HepG2 (cell line): ENCODE data around the gene MGST2. TPM values are rescaled to one million over a fixed set of nuclear protein-coding genes. Genes with fewer than 3 reads are reported as not detected.

Experiments used
- ADNP ChIP-seq: sonication (generic); formaldehyde crosslinking; IDR thresholded peaks from 2 replicates; pipeline ENCODE4 v1.4.0; 2020; ENCODE audit warnings: missing genetic modification reagents
- ATF7-NPFF ChIP-seq: sonication (generic); formaldehyde crosslinking; IDR thresholded peaks from 2 replicates; pipeline ENCODE4 v1.8.1; 2023; ENCODE audit warnings: mild to moderate bottlenecking, low read depth, missing genetic modification reagents, moderate library complexity
- BORCS8-MEF2B ChIP-seq: sonication (generic); formaldehyde crosslinking; IDR thresholded peaks from 2 replicates; pipeline ENCODE4 v1.8.0; 2022; ENCODE audit warnings: mild to moderate bottlenecking, missing genetic modification reagents
- CEBPG ChIP-seq: IDR thresholded peaks from 2 replicates; pipeline ENCODE4 v1.6.1; 2016
- FOXA1 ChIP-seq, 2 experiments: fragments of 450-650 bp in 1 of 2; sonication (generic) in 1 of 2; formaldehyde crosslinking in 1 of 2; IDR thresholded peaks; 2 replicates each; pipeline versions ENCODE4 v1.4.0 to v1.6.1; 2016 to 2020; ENCODE audit warnings: missing genetic modification reagents in 1 of 2
- GATA4 ChIP-seq: sonication (generic); IDR thresholded peaks from 2 replicates; pipeline ENCODE4 v1.6.1; 2016; ENCODE audit warnings: antibody characterized with exemption, low read depth, borderline replicate concordance
- HOXA7 ChIP-seq: sonication (generic); formaldehyde crosslinking; IDR thresholded peaks from 2 replicates; pipeline ENCODE4 v1.8.1; 2022; ENCODE audit warnings: mild to moderate bottlenecking, missing genetic modification reagents, moderate library complexity
- ISL2 ChIP-seq: sonication (generic); formaldehyde crosslinking; IDR thresholded peaks from 2 replicates; pipeline ENCODE4 v1.5.0; 2020; ENCODE audit warnings: missing genetic modification reagents
- KDM1A ChIP-seq: IDR thresholded peaks from 2 replicates; pipeline ENCODE4 v1.6.1; 2016; ENCODE audit warnings: missing compliant biosample characterization
- KDM3A ChIP-seq: IDR thresholded peaks from 2 replicates; pipeline ENCODE4 v1.6.1; 2018; ENCODE audit warnings: low read depth, missing compliant biosample characterization
- MEF2D ChIP-seq: sonication (generic); formaldehyde crosslinking; IDR thresholded peaks from 2 replicates; pipeline ENCODE4 v1.5.1; 2020; ENCODE audit warnings: mild to moderate bottlenecking, missing genetic modification reagents
- NFIC ChIP-seq: IDR thresholded peaks from 2 replicates; pipeline ENCODE4 v1.6.1; 2012; ENCODE audit warnings: mild to moderate bottlenecking, low read length, inconsistent platforms
- NR2F2 ChIP-seq: IDR thresholded peaks from 2 replicates; pipeline ENCODE4 v1.6.1; 2012; ENCODE audit warnings: low read depth, inconsistent platforms, borderline replicate concordance
- PAF1 ChIP-seq: IDR thresholded peaks from 2 replicates; pipeline ENCODE4 v1.6.1; 2016; ENCODE audit warnings: missing genetic modification reagents, missing compliant biosample characterization
- PHF8 ChIP-seq: sonication (generic); formaldehyde crosslinking; IDR thresholded peaks from 2 replicates; pipeline ENCODE4 v1.5.0; 2020; ENCODE audit warnings: missing genetic modification reagents
- POLR2AphosphoS5 ChIP-seq: IDR thresholded peaks from 2 replicates; pipeline ENCODE4 v1.6.1; 2012; ENCODE audit warnings: low read depth, low read length
- SIX4 ChIP-seq: sonication (generic); formaldehyde crosslinking; IDR thresholded peaks from 2 replicates; pipeline ENCODE4 v1.4.0; 2020; ENCODE audit warnings: missing genetic modification reagents
- SNAI1 ChIP-seq: sonication (generic); formaldehyde crosslinking; IDR thresholded peaks from 2 replicates; pipeline ENCODE4 v1.5.0; 2020; ENCODE audit warnings: mild to moderate bottlenecking, missing genetic modification reagents, borderline replicate concordance
- SPEN ChIP-seq: sonication (generic); formaldehyde crosslinking; IDR thresholded peaks from 2 replicates; pipeline ENCODE4 v1.5.1; 2020; ENCODE audit warnings: low read depth, mild to moderate bottlenecking, missing genetic modification reagents
- TMF1 ChIP-seq: sonication (generic); formaldehyde crosslinking; IDR thresholded peaks from 2 replicates; pipeline ENCODE4 v1.8.1; 2022; ENCODE audit warnings: low read depth, missing genetic modification reagents
- TSC22D2 ChIP-seq: sonication (generic); formaldehyde crosslinking; IDR thresholded peaks from 2 replicates; pipeline ENCODE4 v1.5.1; 2020; ENCODE audit warnings: missing genetic modification reagents, mild to moderate bottlenecking, borderline replicate concordance
- ZMAT3 ChIP-seq: sonication (generic); formaldehyde crosslinking; conservative IDR thresholded peaks from 2 replicates; pipeline ENCODE4 v1.7.0; 2021; ENCODE audit warnings: missing genetic modification reagents
- ZNF101 ChIP-seq: sonication (generic); formaldehyde crosslinking; IDR thresholded peaks from 2 replicates; pipeline ENCODE4 v1.4.0; 2020; ENCODE audit warnings: mild to moderate bottlenecking, low read depth, missing genetic modification reagents, borderline replicate concordance
- ZNF431 ChIP-seq: sonication (generic); formaldehyde crosslinking; IDR thresholded peaks from 2 replicates; pipeline ENCODE4 v1.9.0; 2022; ENCODE audit warnings: missing genetic modification reagents, low read depth, mild to moderate bottlenecking, borderline replicate concordance
- ZNF44 ChIP-seq: sonication (generic); formaldehyde crosslinking; IDR thresholded peaks from 2 replicates; pipeline ENCODE4 v1.5.1; 2020; ENCODE audit warnings: mild to moderate bottlenecking, missing genetic modification reagents
- ZNF678 ChIP-seq: sonication (generic); formaldehyde crosslinking; IDR thresholded peaks from 2 replicates; pipeline ENCODE4 v1.4.0; 2020; ENCODE audit warnings: mild to moderate bottlenecking, missing genetic modification reagents
- ZNF709 ChIP-seq: sonication (generic); formaldehyde crosslinking; IDR thresholded peaks from 2 replicates; pipeline ENCODE4 v1.5.0; 2020; ENCODE audit warnings: mild to moderate bottlenecking, missing genetic modification reagents
- polyA plus RNA-seq, 8 experiments: library from polyadenylated mRNA; depleted of rRNA in 3 of 8; stranded (reverse) in 7 of 8; unstranded in 1 of 8; fragments of >200 nt; fragmentation: Illumina TruSeq in 4 of 8; extraction: Trizol in 4 of 8; gene quantifications; 2 replicates each; pipeline versions ENCODE4 v1.2.1 to v1.2.3, GENCODE V29; 2011 to 2016; ENCODE audit warnings: low read depth in 4 of 8, missing spikeins in 1 of 8, mixed read lengths in 1 of 8; ENCODE audit not compliant: insufficient read depth in 1 of 8
- total RNA-seq, 5 experiments: library from RNA; depleted of rRNA; stranded (reverse); fragments of >200 nt; fragmentation: Illumina TruSeq; extraction: Trizol; gene quantifications; 2 replicates each; pipeline ENCODE4 v1.2.3, GENCODE V29; 2016; ENCODE audit warnings: low read depth in 1 of 5
- TF ChIP-seq, protein P1 (sequence below): sonication (generic); formaldehyde crosslinking; conservative IDR thresholded peaks from 2 replicates; pipeline ENCODE4 v1.8.0; 2022; ENCODE audit warnings: mild to moderate bottlenecking, moderate library complexity, missing genetic modification reagents

MGST2 gene
- total and polyA plus RNA-seq, 2 of the 13 experiments (the other 11 are each of a cell fraction or from before 2014, with no cell fraction given): 205 to 416 TPM

DNA sequence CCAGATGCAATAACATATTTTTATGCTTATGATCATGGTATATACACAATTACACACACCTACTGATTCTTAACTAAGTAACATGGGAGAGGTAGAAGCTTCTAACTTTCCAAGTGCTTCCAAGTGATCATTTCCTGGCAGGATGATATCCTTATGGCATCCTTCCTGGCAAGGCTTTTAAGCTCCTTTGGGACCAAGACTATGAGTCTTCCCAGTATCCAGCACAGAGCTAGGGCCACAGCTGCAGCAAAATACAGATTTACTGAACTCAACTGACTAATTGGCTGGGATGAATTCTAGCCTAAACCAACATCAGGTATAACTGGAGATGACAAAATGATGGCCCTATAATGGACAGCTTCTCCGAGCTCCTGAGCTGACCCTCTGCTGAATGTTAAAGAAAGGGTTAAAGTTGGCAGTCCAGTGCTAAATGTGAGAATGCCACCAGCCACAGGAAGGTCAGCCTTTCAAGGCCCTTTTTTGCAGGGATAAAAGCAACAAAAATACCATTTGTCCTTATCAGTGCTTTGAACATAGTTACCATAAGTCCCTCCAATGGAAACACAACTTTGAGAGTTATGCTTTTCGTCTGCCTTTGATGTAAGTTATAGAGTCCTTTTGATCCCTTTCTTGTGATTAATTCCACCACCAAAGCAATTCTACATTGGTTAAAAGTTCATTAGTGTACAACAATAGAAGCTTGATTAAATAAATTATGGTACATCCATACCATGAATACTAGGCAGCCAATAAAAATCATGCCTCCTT is 73.4 kb downstream of the MGST2 start (continued):
- TF ChIP-seq ZNF431 (no peak), ZNF44 (no peak), SNAI1 (CRISPR knock-in tag) (no peak), ADNP (CRISPR knock-in tag) (no peak), GATA4 (peak; percentile 93; the same call in 1 of the 2 replicates), KDM1A (CRISPR knock-in tag) (no peak), MEF2D (CRISPR knock-in tag) (no peak), NR2F2 (peak; percentile 62), POLR2AphosphoS5 (no peak), BORCS8-MEF2B (CRISPR knock-in tag) (no peak), TMF1 (no peak), CEBPG (CRISPR knock-in tag) (peak; percentile 41; the same call in 1 of the 2 replicates), ISL2 (CRISPR knock-in tag) (peak; percentile 97), SIX4 (CRISPR knock-in tag) (no peak), SPEN (CRISPR knock-in tag) (no peak), PHF8 (CRISPR knock-in tag) (no peak), ZMAT3 (CRISPR knock-in tag) (no peak), ATF7-NPFF (CRISPR knock-in tag) (no peak), ZNF101 (no peak), FOXA1 (IDR thresholded peaks at IDR 0.05) (no peak), FOXA1 (CRISPR knock-in tag; IDR thresholded peaks at IDR 0.05) (peak; percentile 32), KDM3A (CRISPR knock-in tag) (no peak), NFIC (peak; percentile 75; the same call in 1 of the 2 replicates), PAF1 (CRISPR knock-in tag) (no peak), ZNF709 (no peak), ZNF678 (CRISPR knock-in tag) (no peak), TSC22D2 (CRISPR knock-in tag) (0 out of 2 replicates have a peak, but pooled peaks have one; percentile 58), HOXA7 (no peak)
- TF ChIP-seq, protein P1, sequence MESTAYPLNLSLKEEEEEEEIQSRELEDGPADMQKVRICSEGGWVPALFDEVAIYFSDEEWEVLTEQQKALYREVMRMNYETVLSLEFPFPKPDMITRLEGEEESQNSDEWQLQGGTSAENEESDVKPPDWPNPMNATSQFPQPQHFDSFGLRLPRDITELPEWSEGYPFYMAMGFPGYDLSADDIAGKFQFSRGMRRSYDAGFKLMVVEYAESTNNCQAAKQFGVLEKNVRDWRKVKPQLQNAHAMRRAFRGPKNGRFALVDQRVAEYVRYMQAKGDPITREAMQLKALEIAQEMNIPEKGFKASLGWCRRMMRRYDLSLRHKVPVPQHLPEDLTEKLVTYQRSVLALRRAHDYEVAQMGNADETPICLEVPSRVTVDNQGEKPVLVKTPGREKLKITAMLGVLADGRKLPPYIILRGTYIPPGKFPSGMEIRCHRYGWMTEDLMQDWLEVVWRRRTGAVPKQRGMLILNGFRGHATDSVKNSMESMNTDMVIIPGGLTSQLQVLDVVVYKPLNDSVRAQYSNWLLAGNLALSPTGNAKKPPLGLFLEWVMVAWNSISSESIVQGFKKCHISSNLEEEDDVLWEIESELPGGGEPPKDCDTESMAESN (CRISPR knock-in tag): no peak
